ENCODE data around the gene PUM1. TPM values are rescaled to one million over a fixed set of nuclear protein-coding genes. Genes with fewer than 3 reads are reported as not detected.

PUM1 gene
- total and polyA plus RNA-seq, 2 donors = 35.4 to 36.3 TPM

DNA sequence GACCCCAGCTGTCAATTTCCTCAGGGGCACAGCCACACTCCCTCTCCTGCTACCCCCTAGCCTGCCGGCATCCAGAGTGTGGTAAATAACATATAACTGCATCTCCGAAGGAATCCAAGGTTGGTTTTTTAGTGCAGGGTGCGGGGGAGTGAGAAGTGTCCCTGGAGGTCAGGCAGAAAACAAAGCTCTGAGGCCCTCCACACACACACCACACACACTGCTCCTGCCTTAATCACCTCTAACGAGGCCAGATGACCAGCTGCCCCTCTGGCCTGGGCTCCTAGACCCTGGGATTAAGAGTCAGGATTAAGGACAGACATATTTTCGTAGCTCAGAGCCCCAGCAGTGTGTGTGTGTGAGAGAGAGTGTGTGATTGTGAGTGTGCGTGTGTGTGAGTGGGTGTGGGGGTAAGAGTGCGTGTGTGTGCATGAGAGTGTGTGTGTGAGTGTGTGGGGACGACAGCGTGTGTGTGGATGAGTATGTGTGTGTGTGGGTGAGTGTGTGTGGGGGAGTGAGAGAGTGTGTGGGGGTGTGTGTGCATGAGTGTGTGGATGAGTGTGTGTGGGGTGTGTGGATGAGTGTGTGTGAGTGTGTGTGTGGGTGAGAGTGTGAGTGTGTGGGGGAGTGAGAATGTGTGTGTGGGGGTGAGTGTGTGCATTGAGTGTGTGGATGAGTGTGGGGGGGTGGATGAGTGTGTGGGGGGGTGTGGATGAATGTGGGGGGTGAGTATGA, 171.6 kb downstream of the PUM1 start:
- Histone ChIP-seq H3K4me1 (ENCODE audit: control insufficient read depth in 2 of 2, insufficient read depth in 2 of 2, low read length in 2 of 2) (no peaks in the 10 kb centered on the region), H3K27ac (ENCODE audit: low read depth in 1 of 2, low read length in 1 of 2) (no peak overlapping the region)
- WGBS = 81% methylated on average over 9 of the region's 9 CpGs

GRCh38 chr1:30892671-30893073, 172.8 kb downstream of the PUM1 start:
- 95% methylated on average over 6 of the region's 6 CpGs for WGBS
- H3K4me1 ChIP-seq (ENCODE audit: control insufficient read depth in 2 of 2, insufficient read depth in 2 of 2, low read length in 2 of 2) = no peaks in the 10 kb centered on the region

More for the DNA sequence above, 171.6 kb downstream of the PUM1 start:
- Histone ChIP-seq H3K9me3 (ENCODE audit: control insufficient read depth in 2 of 2, insufficient read depth in 1 of 2, low read length in 1 of 2) (no peaks in the 10 kb centered on the region), H3K4me3 (ENCODE audit: low read length in 2 of 2) (no peak overlapping the region), H3K36me3 (ENCODE audit: control insufficient read depth in 2 of 2, insufficient read depth in 2 of 2, low read length in 1 of 2) (no peaks in the 10 kb centered on the region), H3K27me3 (ENCODE audit: control insufficient read depth in 2 of 2, insufficient read depth in 1 of 2, low read length in 1 of 2) (peaks cover 2 to 16% of the 10 kb centered on the region in 2 donors)
- no peak for DNase-seq (ENCODE audit: low read depth in 6 of 9, low spot score in 9 of 9)

DNA sequence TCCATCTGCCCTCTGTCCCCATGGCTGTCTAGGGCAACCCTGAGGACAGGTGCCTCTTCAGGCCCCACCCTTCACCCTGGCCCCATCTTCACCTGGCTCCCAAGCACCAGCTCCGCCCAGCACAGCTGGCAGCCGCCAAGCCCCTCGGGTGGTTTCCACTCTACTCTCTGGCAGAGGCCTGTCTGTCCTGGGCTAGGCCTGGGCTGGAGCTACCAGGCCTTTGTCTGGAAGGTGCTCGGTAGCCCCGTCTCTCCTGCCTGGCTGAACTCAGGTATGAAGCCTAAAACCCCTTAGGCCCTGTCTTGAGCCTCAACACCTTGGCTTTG, 174.3 kb downstream of the PUM1 start:
- WGBS = 96% methylated on average over 5 of the region's 5 CpGs
- Histone ChIP-seq H3K27me3 (ENCODE audit: control insufficient read depth in 2 of 2, insufficient read depth in 1 of 2, low read length in 1 of 2) (peaks cover 2 to 28% of the 10 kb centered on the region in 2 donors), H3K4me1 (ENCODE audit: control insufficient read depth in 2 of 2, insufficient read depth in 2 of 2, low read length in 2 of 2) (no peaks in the 10 kb centered on the region), H3K27ac (ENCODE audit: low read depth in 1 of 2, low read length in 1 of 2) (no peak overlapping the region), H3K4me3 (ENCODE audit: low read length in 2 of 2) (no peak overlapping the region), H3K9me3 (ENCODE audit: control insufficient read depth in 2 of 2, insufficient read depth in 1 of 2, low read length in 1 of 2) (no peaks in the 10 kb centered on the region), H3K36me3 (ENCODE audit: control insufficient read depth in 2 of 2, insufficient read depth in 2 of 2, low read length in 1 of 2) (no peaks in the 10 kb centered on the region)
- no peak for DNase-seq (ENCODE audit: low read depth in 6 of 9, low spot score in 9 of 9)

More at GRCh38 chr1:30892671-30893073, 172.8 kb downstream of the PUM1 start:
- H3K4me3 ChIP-seq (ENCODE audit: low read length in 2 of 2) = no peak overlapping the region
- H3K36me3 ChIP-seq (ENCODE audit: control insufficient read depth in 2 of 2, insufficient read depth in 2 of 2, low read length in 1 of 2) = no peaks in the 10 kb centered on the region
- no peak for DNase-seq (ENCODE audit: low read depth in 6 of 9, low spot score in 9 of 9)
- no peaks in the 10 kb centered on the region for H3K9me3 ChIP-seq (ENCODE audit: control insufficient read depth in 2 of 2, insufficient read depth in 1 of 2, low read length in 1 of 2)
- H3K27me3 ChIP-seq (ENCODE audit: control insufficient read depth in 2 of 2, insufficient read depth in 1 of 2, low read length in 1 of 2) = peaks cover 2 to 22% of the 10 kb centered on the region in 2 donors
- no peak overlapping the region for H3K27ac ChIP-seq (ENCODE audit: low read depth in 1 of 2, low read length in 1 of 2)

- no peak overlapping the region for H3K4me3 ChIP-seq (ENCODE audit: low read length in 2 of 2)
- no peaks in the 10 kb centered on the region for H3K4me1 ChIP-seq (ENCODE audit: control insufficient read depth in 2 of 2, insufficient read depth in 2 of 2, low read length in 2 of 2)
- no peaks in the 10 kb centered on the region for H3K36me3 ChIP-seq (ENCODE audit: control insufficient read depth in 2 of 2, insufficient read depth in 2 of 2, low read length in 1 of 2)
- no peak for DNase-seq (ENCODE audit: low read depth in 6 of 9, low spot score in 9 of 9)
- no peak overlapping the region for H3K27ac ChIP-seq (ENCODE audit: low read depth in 1 of 2, low read length in 1 of 2)
- H3K27me3 ChIP-seq (ENCODE audit: control insufficient read depth in 2 of 2, insufficient read depth in 1 of 2, low read length in 1 of 2) = peaks cover 2 to 26% of the 10 kb centered on the region in 2 donors
- 85% methylated on average over 10 of the region's 10 CpGs for WGBS
- no peaks in the 10 kb centered on the region for H3K9me3 ChIP-seq (ENCODE audit: control insufficient read depth in 2 of 2, insufficient read depth in 1 of 2, low read length in 1 of 2)
Measured at GRCh38 chr1:30890502-30891226, 174.9 kb downstream of the PUM1 start.

GRCh38 chr1:30889511-30889910, 176.0 kb downstream of the PUM1 start:
- Histone ChIP-seq H3K4me1 (ENCODE audit: control insufficient read depth in 2 of 2, insufficient read depth in 2 of 2, low read length in 2 of 2) (no peaks in the 10 kb centered on the region), H3K27ac (ENCODE audit: low read depth in 1 of 2, low read length in 1 of 2) (no peak overlapping the region)
- WGBS = 98% methylated on average over 5 of the region's 5 CpGs

GRCh38 chr1:30888975-30889374, 176.5 kb downstream of the PUM1 start:
- H3K4me3 ChIP-seq (ENCODE audit: low read length in 2 of 2) = no peak overlapping the region
- H3K27ac ChIP-seq (ENCODE audit: low read depth in 1 of 2, low read length in 1 of 2) = no peak overlapping the region
- DNase-seq (ENCODE audit: low read depth in 6 of 9, low spot score in 9 of 9) = no peak
- H3K27me3 ChIP-seq (ENCODE audit: control insufficient read depth in 2 of 2, insufficient read depth in 1 of 2, low read length in 1 of 2) = peaks cover 2 to 31% of the 10 kb centered on the region in 2 donors
- no peaks in the 10 kb centered on the region for H3K36me3 ChIP-seq (ENCODE audit: control insufficient read depth in 2 of 2, insufficient read depth in 2 of 2, low read length in 1 of 2)
- no peaks in the 10 kb centered on the region for H3K9me3 ChIP-seq (ENCODE audit: control insufficient read depth in 2 of 2, insufficient read depth in 1 of 2, low read length in 1 of 2)
- 83% methylated on average over 3 of the region's 3 CpGs for WGBS
- no peaks in the 10 kb centered on the region for H3K4me1 ChIP-seq (ENCODE audit: control insufficient read depth in 2 of 2, insufficient read depth in 2 of 2, low read length in 2 of 2)

More at GRCh38 chr1:30889511-30889910, 176.0 kb downstream of the PUM1 start:
- no peaks in the 10 kb centered on the region for H3K36me3 ChIP-seq (ENCODE audit: control insufficient read depth in 2 of 2, insufficient read depth in 2 of 2, low read length in 1 of 2)
- peaks cover 2 to 27% of the 10 kb centered on the region in 2 donors for H3K27me3 ChIP-seq (ENCODE audit: control insufficient read depth in 2 of 2, insufficient read depth in 1 of 2, low read length in 1 of 2)
- no peaks in the 10 kb centered on the region for H3K9me3 ChIP-seq (ENCODE audit: control insufficient read depth in 2 of 2, insufficient read depth in 1 of 2, low read length in 1 of 2)
- no peak overlapping the region for H3K4me3 ChIP-seq (ENCODE audit: low read length in 2 of 2)
- DNase-seq (ENCODE audit: low read depth in 6 of 9, low spot score in 9 of 9) = no peak

- Histone ChIP-seq H3K27ac (ENCODE audit: low read depth in 1 of 2, low read length in 1 of 2) (no peak overlapping the region), H3K27me3 (ENCODE audit: control insufficient read depth in 2 of 2, insufficient read depth in 1 of 2, low read length in 1 of 2) (peaks cover 2 to 32% of the 10 kb centered on the region in 2 donors), H3K4me3 (ENCODE audit: low read length in 2 of 2) (no peak overlapping the region), H3K9me3 (ENCODE audit: control insufficient read depth in 2 of 2, insufficient read depth in 1 of 2, low read length in 1 of 2) (no peaks in the 10 kb centered on the region), H3K4me1 (ENCODE audit: control insufficient read depth in 2 of 2, insufficient read depth in 2 of 2, low read length in 2 of 2) (no peaks in the 10 kb centered on the region), H3K36me3 (ENCODE audit: control insufficient read depth in 2 of 2, insufficient read depth in 2 of 2, low read length in 1 of 2) (no peaks in the 10 kb centered on the region)
- no peak for DNase-seq (ENCODE audit: low read depth in 6 of 9, low spot score in 9 of 9)
- 54% methylated on average over 8 of the region's 8 CpGs for WGBS
Measured at GRCh38 chr1:30888391-30888790, 177.1 kb downstream of the PUM1 start.

DNA sequence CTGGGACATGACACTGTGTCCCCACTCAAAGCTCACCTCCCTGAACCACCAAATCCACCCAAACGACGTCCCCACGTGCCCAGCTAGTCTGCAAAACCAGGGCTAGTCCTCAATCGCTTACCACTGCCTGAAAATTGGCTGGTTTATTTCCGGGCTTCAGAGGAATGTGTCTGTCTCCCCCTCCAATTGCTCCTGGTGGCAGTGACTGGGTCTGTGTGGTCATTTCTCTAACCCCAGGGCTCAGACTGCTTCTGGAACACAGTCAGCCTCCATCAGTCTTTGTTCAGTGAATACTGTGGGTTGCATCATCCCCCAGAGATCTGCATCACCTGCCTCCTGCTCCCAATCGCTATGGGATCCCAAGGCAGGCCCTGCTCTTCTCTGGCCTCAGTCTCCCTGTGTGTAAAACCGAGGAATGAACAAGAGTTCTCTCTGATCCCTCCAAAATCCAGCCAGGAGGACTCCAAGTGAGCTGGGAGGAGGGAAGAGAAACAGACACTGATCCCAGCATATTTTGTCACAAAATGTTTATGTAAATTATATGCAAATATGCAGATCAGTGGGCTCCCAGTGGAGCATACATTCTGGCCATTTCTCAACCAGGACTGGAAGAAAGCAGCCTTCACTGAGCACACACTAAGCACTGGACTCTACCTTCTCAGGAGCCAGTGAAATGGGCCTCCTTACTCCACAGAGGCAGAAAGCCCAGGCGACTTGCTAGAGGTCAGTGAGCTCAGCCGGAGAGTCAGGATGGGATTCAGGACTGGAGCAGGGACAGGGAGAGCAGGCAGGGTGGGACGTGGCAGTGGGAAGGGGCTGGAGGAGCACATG, 177.8 kb downstream of the PUM1 start:
- Histone ChIP-seq H3K4me1 (ENCODE audit: control insufficient read depth in 2 of 2, insufficient read depth in 2 of 2, low read length in 2 of 2) (no peaks in the 10 kb centered on the region), H3K27ac (ENCODE audit: low read depth in 1 of 2, low read length in 1 of 2) (no peak overlapping the region)
- WGBS = 83% methylated on average over 10 of the region's 10 CpGs

More for the DNA sequence above, 177.8 kb downstream of the PUM1 start:
- Histone ChIP-seq H3K9me3 (ENCODE audit: control insufficient read depth in 2 of 2, insufficient read depth in 1 of 2, low read length in 1 of 2) (no peaks in the 10 kb centered on the region), H3K27me3 (ENCODE audit: control insufficient read depth in 2 of 2, insufficient read depth in 1 of 2, low read length in 1 of 2) (peaks cover 2 to 31% of the 10 kb centered on the region in 2 donors), H3K36me3 (ENCODE audit: control insufficient read depth in 2 of 2, insufficient read depth in 2 of 2, low read length in 1 of 2) (no peaks in the 10 kb centered on the region), H3K4me3 (ENCODE audit: low read length in 2 of 2) (no peak overlapping the region)
- DNase-seq (ENCODE audit: low read depth in 6 of 9, low spot score in 9 of 9) = no peak

Data from thymus (tissue), 11 donors.